Nephron progenitor cell (in vitro differentiated cells): Measurements from ENCODE around the gene SNAPC1.

Source experiments
- DNase-seq: peaks from one replicate; pipeline ENCODE4 v3.0.0; 2021
- H3K27ac Mint-ChIP-seq: 2 replicates; pipeline ENCODE4 v1.8.0; 2021; ENCODE audit warnings: mild to moderate bottlenecking, moderate library complexity, mixed read lengths
- H3K27me3 Mint-ChIP-seq: 2 replicates; pipeline ENCODE4 v1.8.0; 2021; ENCODE audit warnings: mild to moderate bottlenecking, low read depth, mixed read lengths; ENCODE audit not compliant: poor library complexity
- H3K36me3 Mint-ChIP-seq: 2 replicates; pipeline ENCODE4 v1.8.0; 2021; ENCODE audit warnings: low read depth, mixed read lengths
- H3K4me1 Mint-ChIP-seq: 2 replicates; pipeline ENCODE4 v1.8.0; 2021; ENCODE audit warnings: mixed read lengths
- H3K4me3 Mint-ChIP-seq: 2 replicates; pipeline ENCODE4 v1.8.0; 2021; ENCODE audit warnings: mild to moderate bottlenecking, moderate library complexity, mixed read lengths
- H3K9me3 Mint-ChIP-seq: 2 replicates; pipeline ENCODE4 v1.8.0; 2021; ENCODE audit warnings: mild to moderate bottlenecking, moderate library complexity, mixed read lengths
- TF ChIP-seq, protein P1 (sequence below): fragments of 200-600 bp; sonication (generic); IDR thresholded peaks from 2 replicates; pipeline ENCODE4 v1.5.0; 2021; ENCODE audit warnings: antibody characterized with exemption

SNAPC1 gene

GRCh38 chr14:61805451-61805850 lies 43.2 kb downstream of the SNAPC1 start:
- no peak overlapping the region for H3K4me3 Mint-ChIP-seq
- TF ChIP-seq, protein P1, sequence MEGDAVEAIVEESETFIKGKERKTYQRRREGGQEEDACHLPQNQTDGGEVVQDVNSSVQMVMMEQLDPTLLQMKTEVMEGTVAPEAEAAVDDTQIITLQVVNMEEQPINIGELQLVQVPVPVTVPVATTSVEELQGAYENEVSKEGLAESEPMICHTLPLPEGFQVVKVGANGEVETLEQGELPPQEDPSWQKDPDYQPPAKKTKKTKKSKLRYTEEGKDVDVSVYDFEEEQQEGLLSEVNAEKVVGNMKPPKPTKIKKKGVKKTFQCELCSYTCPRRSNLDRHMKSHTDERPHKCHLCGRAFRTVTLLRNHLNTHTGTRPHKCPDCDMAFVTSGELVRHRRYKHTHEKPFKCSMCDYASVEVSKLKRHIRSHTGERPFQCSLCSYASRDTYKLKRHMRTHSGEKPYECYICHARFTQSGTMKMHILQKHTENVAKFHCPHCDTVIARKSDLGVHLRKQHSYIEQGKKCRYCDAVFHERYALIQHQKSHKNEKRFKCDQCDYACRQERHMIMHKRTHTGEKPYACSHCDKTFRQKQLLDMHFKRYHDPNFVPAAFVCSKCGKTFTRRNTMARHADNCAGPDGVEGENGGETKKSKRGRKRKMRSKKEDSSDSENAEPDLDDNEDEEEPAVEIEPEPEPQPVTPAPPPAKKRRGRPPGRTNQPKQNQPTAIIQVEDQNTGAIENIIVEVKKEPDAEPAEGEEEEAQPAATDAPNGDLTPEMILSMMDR: no peak
- H3K27me3 Mint-ChIP-seq: peaks cover 29% of the 10 kb centered on the region
- no peaks in the 10 kb centered on the region for H3K36me3 Mint-ChIP-seq
- no peaks in the 10 kb centered on the region for H3K9me3 Mint-ChIP-seq
- peaks cover 16% of the 10 kb centered on the region for H3K4me1 Mint-ChIP-seq
- no peak for DNase-seq
- H3K27ac Mint-ChIP-seq: no peak overlapping the region

- TF ChIP-seq, protein P1: no peak
- peak overlapping the region; percentile 90 for H3K4me3 Mint-ChIP-seq
- H3K36me3 Mint-ChIP-seq: no peaks in the 10 kb centered on the region
- no peaks in the 10 kb centered on the region for H3K9me3 Mint-ChIP-seq
- no peak overlapping the region for H3K27ac Mint-ChIP-seq
- peaks cover 88% of the 10 kb centered on the region for H3K27me3 Mint-ChIP-seq
- no peak for DNase-seq
- peaks cover 23% of the 10 kb centered on the region for H3K4me1 Mint-ChIP-seq
Measured at GRCh38 chr14:61811882-61812346, 49.7 kb downstream of the SNAPC1 start.

GRCh38 chr14:61812347-61813095 lies 50.3 kb downstream of the SNAPC1 start, which contains the start of gene SYT16:
Gene SYT16, plus strand, starts transcription at chr14:61812703.
- Mint-ChIP-seq H3K27me3 (peaks cover 91% of the 10 kb centered on the region), H3K9me3 (no peaks in the 10 kb centered on the region), H3K36me3 (no peaks in the 10 kb centered on the region), H3K27ac (no peak within 1 kb of the TSS), H3K4me1 (peaks cover 17% of the 10 kb centered on the region), H3K4me3 (peak within 1 kb of the TSS; percentile 90)
- peak; percentile 67 for DNase-seq
- TF ChIP-seq, protein P1: no peak

GRCh38 chr14:61813096-61813606 lies 50.9 kb downstream of the SNAPC1 start:
- no peak for DNase-seq
- H3K27ac Mint-ChIP-seq: no peak overlapping the region
- no peaks in the 10 kb centered on the region for H3K36me3 Mint-ChIP-seq
- no peaks in the 10 kb centered on the region for H3K9me3 Mint-ChIP-seq
- peaks cover 11% of the 10 kb centered on the region for H3K4me1 Mint-ChIP-seq
- TF ChIP-seq, protein P1: no peak
- H3K27me3 Mint-ChIP-seq: peaks cover 90% of the 10 kb centered on the region
- peak overlapping the region; percentile 84 for H3K4me3 Mint-ChIP-seq

DNA sequence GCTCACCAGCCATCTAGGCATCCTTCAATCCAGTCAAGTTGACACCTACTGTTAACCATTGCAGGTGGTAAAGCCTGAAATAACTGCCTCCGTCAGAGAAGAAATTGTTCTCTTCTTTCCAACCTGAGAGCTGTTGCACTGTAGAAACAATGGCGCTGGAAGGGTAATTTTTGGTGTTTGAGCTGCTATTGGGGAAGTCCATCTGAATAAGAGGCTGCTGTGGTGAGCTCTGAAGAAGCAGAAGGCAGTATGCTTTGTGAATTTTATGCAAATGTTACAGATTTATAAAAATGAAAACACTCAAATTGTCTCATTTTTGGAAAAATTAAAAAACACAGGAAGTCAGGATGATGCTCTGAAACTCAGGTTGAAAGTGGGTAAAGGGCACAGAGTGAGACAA lies 60.2 kb downstream of the SNAPC1 start:
- H3K27ac Mint-ChIP-seq: no peak overlapping the region
- no peaks in the 10 kb centered on the region for H3K36me3 Mint-ChIP-seq
- H3K4me3 Mint-ChIP-seq: no peak overlapping the region
- peaks cover 14% of the 10 kb centered on the region for H3K9me3 Mint-ChIP-seq
- TF ChIP-seq, protein P1: no peak
- no peak for DNase-seq
- peaks cover 12% of the 10 kb centered on the region for H3K4me1 Mint-ChIP-seq
- H3K27me3 Mint-ChIP-seq: peaks cover 18% of the 10 kb centered on the region

- no peaks in the 10 kb centered on the region for H3K9me3 Mint-ChIP-seq
- no peaks in the 10 kb centered on the region for H3K4me1 Mint-ChIP-seq
Measured at GRCh38 chr14:61832783-61833182, 70.6 kb downstream of the SNAPC1 start.

More at GRCh38 chr14:61832783-61833182, 70.6 kb downstream of the SNAPC1 start:
- Mint-ChIP-seq H3K4me3 (no peak overlapping the region), H3K27ac (no peak overlapping the region), H3K27me3 (peaks cover 23% of the 10 kb centered on the region), H3K36me3 (no peaks in the 10 kb centered on the region)
- DNase-seq: no peak
- TF ChIP-seq, protein P1: no peak
